Tibial artery (tissue), 4 donors: ENCODE measurements around the gene EAPP.

Experiments used
- DNase-seq, 2 donors: peaks; one replicate each; pipeline ENCODE4 v3.0.0-alpha.2; 2019
- H3K27ac ChIP-seq, 2 donors: fragments of 200-600 bp; sonication (generic) in 1 of 2; 1 replicate in 1 of 2; 2 replicates in 1 of 2; pipeline ENCODE4 v1.5.1; 2018 to 2019; ENCODE audit warnings: mild to moderate bottlenecking in 1 of 2
- H3K27me3 ChIP-seq, 2 donors: fragments of 200-600 bp; sonication (generic) in 1 of 2; one replicate each; pipeline versions ENCODE4 v1.5.1 to v1.6.0; 2016 to 2019
- H3K36me3 ChIP-seq, 3 donors: fragments of 200-600 bp; sonication (generic) in 2 of 3; one replicate each; pipeline ENCODE4 v1.5.1; 2016 to 2019; ENCODE audit warnings: mild to moderate bottlenecking in 2 of 3
- H3K4me1 ChIP-seq, 4 donors: fragments of 200-600 bp; sonication (generic) in 2 of 4; 1 replicate in 3 of 4; 2 replicates in 1 of 4; pipeline ENCODE4 v1.5.1; 2016 to 2019
- H3K4me3 ChIP-seq, 2 donors: fragments of 200-600 bp; sonication (generic) in 1 of 2; 1 replicate in 1 of 2; 2 replicates in 1 of 2; pipeline ENCODE4 v1.5.1; 2018 to 2019; ENCODE audit warnings: mild to moderate bottlenecking in 2 of 2
- H3K9me3 ChIP-seq, 3 donors: fragments of 200-600 bp; sonication (generic) in 1 of 3; one replicate each; pipeline ENCODE4 v1.5.1; 2016 to 2019
- CTCF ChIP-seq, 2 experiments: fragments of 200-600 bp in 1 of 2; fragments of 450-650 bp in 1 of 2; IDR thresholded peaks; one replicate each; pipeline ENCODE4 v1.5.1; 2017 to 2019; ENCODE audit warnings: antibody characterized with exemption in 2 of 2, mild to moderate bottlenecking in 1 of 2, moderate library complexity in 1 of 2
- intact Hi-C: fragments of 100-400 bp; cut with DNase I; formaldehyde crosslinking; loops from one replicate; pipeline ENCODE4 v1.15.0; 2023; ENCODE audit warnings: low total_unique reads

EAPP gene

GRCh38 chr14:34475163-34475562, 64.3 kb downstream of the EAPP start:
- no peak for TF ChIP-seq CTCF (IDR thresholded peaks at IDR 0.05)
- intact Hi-C loops: no loop called here

DNA sequence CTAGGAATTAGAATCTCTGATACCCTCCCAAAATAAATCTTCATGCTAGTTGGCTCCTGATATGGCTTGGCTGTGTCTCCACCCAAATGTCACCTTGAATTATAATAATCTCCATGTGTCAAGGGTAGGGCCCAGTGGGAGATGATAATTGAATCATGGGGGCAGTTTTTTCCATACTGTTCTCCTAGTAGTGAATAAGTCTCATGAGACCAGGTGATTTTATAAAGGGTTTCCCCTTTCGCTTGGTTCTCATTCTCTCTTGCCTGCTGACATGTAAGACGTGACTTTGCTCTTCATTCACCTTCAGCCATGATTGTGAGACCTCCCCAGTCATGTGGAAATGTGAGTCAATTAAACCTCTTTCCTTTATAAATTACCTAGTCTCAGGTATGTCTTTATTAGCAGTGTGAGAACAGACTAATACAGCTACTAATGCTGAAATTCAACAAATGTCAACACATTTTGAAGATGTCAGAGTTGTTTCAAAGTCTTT, 65.3 kb downstream of the EAPP start:
- intact Hi-C loops: no loop called here
- no peak for DNase-seq
- no peaks in the 10 kb centered on the region for H3K36me3 ChIP-seq
- no peaks in the 10 kb centered on the region for H3K9me3 ChIP-seq
- H3K27ac ChIP-seq: no peak overlapping the region
- H3K27me3 ChIP-seq: no peaks in the 10 kb centered on the region
- TF ChIP-seq CTCF (IDR thresholded peaks at IDR 0.05): no peak
- no peak overlapping the region for H3K4me3 ChIP-seq
- H3K4me1 ChIP-seq: no peaks in the 10 kb centered on the region

More at GRCh38 chr14:34475163-34475562, 64.3 kb downstream of the EAPP start:
- H3K27ac ChIP-seq: no peak overlapping the region
- no peak overlapping the region for H3K4me3 ChIP-seq
- H3K4me1 ChIP-seq: no peaks in the 10 kb centered on the region
- no peaks in the 10 kb centered on the region for H3K9me3 ChIP-seq
- no peaks in the 10 kb centered on the region for H3K36me3 ChIP-seq
- H3K27me3 ChIP-seq: no peaks in the 10 kb centered on the region
- no peak for DNase-seq

- no peaks in the 10 kb centered on the region for H3K36me3 ChIP-seq
- DNase-seq: no peak
- intact Hi-C loops: no loop called here
- no peaks in the 10 kb centered on the region for H3K27me3 ChIP-seq
- no peak for TF ChIP-seq CTCF (IDR thresholded peaks at IDR 0.05)
- H3K4me3 ChIP-seq: no peak overlapping the region
- no peak overlapping the region for H3K27ac ChIP-seq
- H3K4me1 ChIP-seq: no peaks in the 10 kb centered on the region
- H3K9me3 ChIP-seq: no peaks in the 10 kb centered on the region
Measured at GRCh38 chr14:34472706-34473279, 66.7 kb downstream of the EAPP start.

DNA sequence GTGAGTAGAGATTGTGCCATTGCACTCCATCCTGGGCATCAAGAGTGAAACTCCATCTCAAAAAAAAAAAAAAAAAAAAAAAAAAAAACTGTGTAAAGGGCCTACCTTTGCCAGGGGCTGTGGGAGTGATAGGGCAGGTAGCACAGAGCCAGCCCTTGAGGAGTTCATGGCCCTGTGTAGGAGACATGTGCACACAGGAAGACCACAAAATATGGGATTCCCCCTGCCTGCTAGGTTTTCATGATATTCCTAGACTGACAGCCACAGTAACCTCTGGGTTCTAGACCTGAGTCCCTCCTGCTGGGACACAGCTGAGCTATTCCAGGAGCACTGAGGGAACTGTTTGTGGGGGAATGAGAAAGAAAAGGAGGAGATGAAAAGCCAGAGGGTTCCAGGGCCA, 69.2 kb downstream of the EAPP start:
- H3K4me3 ChIP-seq: no peak overlapping the region
- no peaks in the 10 kb centered on the region for H3K36me3 ChIP-seq
- H3K27ac ChIP-seq: no peak overlapping the region
- H3K9me3 ChIP-seq: no peaks in the 10 kb centered on the region
- DNase-seq: no peak
- no peak for TF ChIP-seq CTCF (IDR thresholded peaks at IDR 0.05)
- H3K4me1 ChIP-seq: no peaks in the 10 kb centered on the region
- intact Hi-C loops: no loop called here
- no peaks in the 10 kb centered on the region for H3K27me3 ChIP-seq

DNA sequence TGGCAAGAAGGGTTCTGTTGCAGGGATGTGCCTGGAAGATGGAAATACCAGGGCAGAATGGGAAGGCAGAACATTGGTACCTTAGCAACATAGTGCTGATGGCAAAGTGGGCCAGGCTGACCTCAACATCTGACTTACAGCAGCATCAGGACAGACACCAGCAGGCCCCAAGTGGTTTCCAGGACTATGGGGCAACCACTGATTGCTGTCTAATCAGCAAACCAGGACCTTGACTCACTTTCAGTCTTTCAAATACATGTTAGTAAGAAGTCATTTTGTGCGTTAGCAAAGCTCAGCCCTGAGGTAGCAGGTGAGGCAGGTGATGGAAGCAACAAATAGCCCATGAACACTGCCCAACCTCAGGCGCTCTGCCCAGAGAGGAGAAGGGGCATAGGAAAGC, 72.8 kb downstream of the EAPP start:
- H3K9me3 ChIP-seq: no peaks in the 10 kb centered on the region
- TF ChIP-seq CTCF (IDR thresholded peaks at IDR 0.05): no peak
- H3K27me3 ChIP-seq: no peaks in the 10 kb centered on the region
- H3K27ac ChIP-seq: no peak overlapping the region
- no peaks in the 10 kb centered on the region for H3K36me3 ChIP-seq
- no peak overlapping the region for H3K4me3 ChIP-seq
- no peak for DNase-seq
- intact Hi-C loops: loop anchor here (10.0 kb wide), 1 partner anchor 68 kb away; the partner anchor contains the start of gene EAPP
- H3K4me1 ChIP-seq: peaks cover 0 to 6% (median 4%) of the 10 kb centered on the region in 4 donors
